Activated naive CD8-positive, alpha-beta T cell treated with anti-CD3 and anti-CD28 coated beads, Interleukin-2, amount 50 U/mL, for 16 hours (primary cell): ENCODE data around the gene LRRC58.

Source experiments
- DNase-seq: peaks from one replicate; pipeline ENCODE4 v3.0.0-alpha.2; 2020; ENCODE audit warnings: low read depth, low spot score

Gene LRRC58

DNA sequence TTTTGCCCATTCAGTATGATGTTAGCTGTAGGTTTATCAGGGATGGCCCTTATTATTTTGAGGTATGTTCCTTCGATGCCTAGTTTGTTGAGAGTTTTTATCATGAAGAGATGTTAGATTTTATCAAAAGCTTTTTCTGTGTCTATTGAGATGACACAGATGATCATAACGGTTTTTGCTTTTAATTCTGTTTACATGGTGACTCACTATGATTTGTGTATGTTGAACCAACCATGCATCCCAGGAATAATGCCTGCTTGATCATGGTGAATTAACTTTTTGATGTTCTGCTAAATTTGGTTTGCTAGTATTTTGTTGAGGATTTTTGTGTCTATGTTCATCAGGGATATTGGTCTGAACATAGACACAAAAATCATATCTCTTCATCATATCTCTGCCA, 72.4 kb downstream of the LRRC58 start:
- no peak for DNase-seq

DNA sequence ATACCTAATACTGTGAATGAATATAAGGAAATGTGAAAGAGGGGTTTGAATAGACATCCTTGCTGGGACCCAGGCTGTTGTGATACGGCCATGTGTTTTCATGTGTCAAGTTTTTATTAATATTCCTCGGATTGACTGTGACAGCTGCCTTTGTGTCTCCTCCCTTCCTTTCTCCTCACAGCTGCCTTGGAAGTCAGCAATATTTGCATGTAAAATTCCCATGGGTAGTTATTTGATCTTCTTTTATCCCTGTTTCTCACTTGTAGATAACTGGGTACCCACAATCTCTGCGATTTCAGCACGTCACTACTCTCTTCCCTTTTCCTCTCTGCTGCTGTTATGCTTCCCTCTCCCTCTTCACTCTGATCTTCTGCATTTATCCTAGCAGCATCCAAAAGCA, 73.5 kb downstream of the LRRC58 start:
- no peak for DNase-seq

GRCh38 chr3:120274739-120275167, 74.4 kb downstream of the LRRC58 start:
- no peak for DNase-seq
